Cardiac muscle cell (in vitro differentiated cells and primary cell): ENCODE measurements around the gene DAND5. TPM values are rescaled to one million over a fixed set of nuclear protein-coding genes. Genes with fewer than 3 reads are reported as not detected.

Experiments
- DNase-seq, 2 donors: peaks; one replicate each; pipeline versions ENCODE4 v3.0.0 to v3.0.0-alpha.2; 2010 to 2017; ENCODE audit warnings: low read depth in 1 of 2, low spot score in 1 of 2
- H3K27ac ChIP-seq: fragments of 200-600 bp; sonication (generic); 2 replicates; pipeline ENCODE4 v1.5.1; 2016
- H3K27me3 ChIP-seq: fragments of 200-600 bp; sonication (generic); 2 replicates; pipeline ENCODE4 v1.6.0; 2016; ENCODE audit warnings: control low read depth
- H3K36me3 ChIP-seq: fragments of 200-600 bp; sonication (generic); 2 replicates; pipeline ENCODE4 v1.5.1; 2016; ENCODE audit warnings: control low read depth
- H3K4me1 ChIP-seq: fragments of 200-600 bp; sonication (generic); 2 replicates; pipeline ENCODE4 v1.8.1; 2017; ENCODE audit warnings: low read depth, mild to moderate bottlenecking, mixed run types
- H3K4me3 ChIP-seq: fragments of 200-600 bp; sonication (generic); 2 replicates; pipeline ENCODE4 v1.5.1; 2016; ENCODE audit warnings: mild to moderate bottlenecking
- H3K9me3 ChIP-seq: fragments of 200-600 bp; sonication (generic); 2 replicates; pipeline ENCODE4 v1.5.1; 2017; ENCODE audit warnings: low read depth, mild to moderate bottlenecking, control low read depth
- polyA plus RNA-seq: library from polyadenylated mRNA; unstranded; fragments of >200 nt; fragmentation: Nextera tagmentation; extraction: Ambion mirVana; gene quantifications from 2 replicates; pipeline ENCODE4 v1.2.1, GENCODE V29; 2016
- total RNA-seq: library from RNA; depleted of rRNA; stranded (reverse); fragments of >200 nt; gene quantifications from 2 replicates; pipeline ENCODE4 v1.2.3, GENCODE V29; 2016
- TF ChIP-seq, protein P1 (sequence below): IDR thresholded peaks from 2 replicates; pipeline ENCODE4 v1.5.1; 2012; ENCODE audit warnings: low read depth, mild to moderate bottlenecking, low read length

DAND5 gene
- total and polyA plus RNA-seq, 2 experiments from 2014 or later: 0.07 TPM; not detected in 1

DNA sequence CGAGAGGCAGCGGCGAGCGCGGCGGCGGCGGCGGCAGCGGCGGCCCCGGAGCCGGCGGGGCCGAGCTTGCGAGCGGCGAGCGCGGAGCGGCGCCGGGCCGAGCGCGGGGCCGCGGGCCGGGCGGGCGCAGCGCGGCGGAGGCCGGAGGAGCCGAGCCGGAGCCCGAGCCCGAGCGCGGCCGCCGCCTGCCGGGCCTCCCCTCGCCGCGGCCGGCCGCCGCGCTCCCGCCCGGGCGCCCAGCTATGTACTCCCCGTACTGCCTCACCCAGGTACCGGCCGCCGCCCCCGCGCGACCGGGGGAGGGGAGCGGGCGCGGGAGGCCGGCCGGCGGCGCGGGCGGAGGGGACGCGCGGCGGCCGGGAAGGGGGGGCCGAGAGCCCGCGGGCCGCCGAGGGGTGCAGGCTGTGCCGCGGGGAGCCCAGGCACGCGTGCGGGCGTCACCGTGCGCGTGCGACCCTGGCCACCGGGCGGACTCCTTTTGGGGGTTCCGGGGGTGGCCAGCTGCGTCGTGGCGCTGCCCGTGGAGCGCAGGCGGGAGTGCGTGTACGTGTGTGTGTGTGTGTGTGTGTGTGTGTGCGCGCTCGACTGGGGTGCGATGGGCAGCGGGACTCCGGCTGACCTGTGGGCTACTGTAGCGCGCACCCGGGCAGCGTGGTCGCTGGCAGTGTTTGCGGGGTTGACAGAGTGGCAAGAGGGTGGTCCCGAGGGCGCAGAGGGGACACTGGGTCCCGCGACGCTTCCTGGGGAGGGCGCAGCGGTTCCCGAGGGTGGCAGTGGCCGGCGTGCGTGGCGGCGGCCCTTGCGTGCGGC is 26.4 kb downstream of the DAND5 start:
- Histone ChIP-seq H3K9me3 (no peaks in the 10 kb centered on the region), H3K27ac (no peak overlapping the region), H3K4me3 (peak overlapping the region; percentile 26), H3K4me1 (no peaks in the 10 kb centered on the region), H3K27me3 (peaks cover 96% of the 10 kb centered on the region), H3K36me3 (no peaks in the 10 kb centered on the region)
- peak in 1 of 2 donors; percentile 48 for DNase-seq
- TF ChIP-seq, protein P1, sequence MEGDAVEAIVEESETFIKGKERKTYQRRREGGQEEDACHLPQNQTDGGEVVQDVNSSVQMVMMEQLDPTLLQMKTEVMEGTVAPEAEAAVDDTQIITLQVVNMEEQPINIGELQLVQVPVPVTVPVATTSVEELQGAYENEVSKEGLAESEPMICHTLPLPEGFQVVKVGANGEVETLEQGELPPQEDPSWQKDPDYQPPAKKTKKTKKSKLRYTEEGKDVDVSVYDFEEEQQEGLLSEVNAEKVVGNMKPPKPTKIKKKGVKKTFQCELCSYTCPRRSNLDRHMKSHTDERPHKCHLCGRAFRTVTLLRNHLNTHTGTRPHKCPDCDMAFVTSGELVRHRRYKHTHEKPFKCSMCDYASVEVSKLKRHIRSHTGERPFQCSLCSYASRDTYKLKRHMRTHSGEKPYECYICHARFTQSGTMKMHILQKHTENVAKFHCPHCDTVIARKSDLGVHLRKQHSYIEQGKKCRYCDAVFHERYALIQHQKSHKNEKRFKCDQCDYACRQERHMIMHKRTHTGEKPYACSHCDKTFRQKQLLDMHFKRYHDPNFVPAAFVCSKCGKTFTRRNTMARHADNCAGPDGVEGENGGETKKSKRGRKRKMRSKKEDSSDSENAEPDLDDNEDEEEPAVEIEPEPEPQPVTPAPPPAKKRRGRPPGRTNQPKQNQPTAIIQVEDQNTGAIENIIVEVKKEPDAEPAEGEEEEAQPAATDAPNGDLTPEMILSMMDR: no peak

DNA sequence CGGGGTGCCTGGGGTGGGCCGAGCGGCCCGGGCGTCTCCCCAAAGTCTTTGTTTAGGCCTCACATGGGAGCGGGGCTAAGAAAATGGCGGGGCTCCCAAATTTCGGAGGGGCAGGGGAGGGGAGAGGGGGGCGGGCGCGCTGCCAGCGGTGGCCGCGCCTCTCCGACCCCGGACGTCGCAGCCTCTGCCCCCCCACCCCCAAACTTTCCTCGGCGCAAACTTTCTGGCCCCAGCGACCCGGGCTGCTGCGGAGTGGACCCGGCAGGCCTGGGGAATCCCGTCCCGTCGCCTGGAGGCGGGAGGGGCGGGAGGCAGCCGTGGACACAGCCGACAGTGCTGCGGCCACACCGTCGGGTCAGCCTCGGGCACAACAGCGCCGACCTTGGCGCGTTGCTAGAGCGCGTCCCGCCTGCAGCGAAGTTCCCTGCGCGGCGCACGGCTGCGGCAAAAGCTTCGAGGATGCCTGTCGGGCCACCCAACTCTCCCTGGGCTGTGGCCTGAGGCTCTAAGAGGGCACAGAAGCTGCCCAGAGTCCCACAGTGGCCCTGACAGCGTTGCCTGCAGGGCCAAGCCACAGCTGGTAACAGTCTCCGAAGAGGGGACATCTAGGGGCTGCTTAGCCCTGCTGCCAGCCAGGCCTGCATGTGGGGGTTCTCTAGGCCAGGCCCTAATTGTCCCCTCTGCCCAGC is 27.2 kb downstream of the DAND5 start:
- Histone ChIP-seq H3K4me3 (peak overlapping the region; percentile 26), H3K4me1 (no peaks in the 10 kb centered on the region), H3K27ac (no peak overlapping the region), H3K9me3 (no peaks in the 10 kb centered on the region), H3K36me3 (no peaks in the 10 kb centered on the region), H3K27me3 (peaks cover 96% of the 10 kb centered on the region)
- peak in 1 of 2 donors; percentile 47 for DNase-seq
- TF ChIP-seq, protein P1: no peak

DNA sequence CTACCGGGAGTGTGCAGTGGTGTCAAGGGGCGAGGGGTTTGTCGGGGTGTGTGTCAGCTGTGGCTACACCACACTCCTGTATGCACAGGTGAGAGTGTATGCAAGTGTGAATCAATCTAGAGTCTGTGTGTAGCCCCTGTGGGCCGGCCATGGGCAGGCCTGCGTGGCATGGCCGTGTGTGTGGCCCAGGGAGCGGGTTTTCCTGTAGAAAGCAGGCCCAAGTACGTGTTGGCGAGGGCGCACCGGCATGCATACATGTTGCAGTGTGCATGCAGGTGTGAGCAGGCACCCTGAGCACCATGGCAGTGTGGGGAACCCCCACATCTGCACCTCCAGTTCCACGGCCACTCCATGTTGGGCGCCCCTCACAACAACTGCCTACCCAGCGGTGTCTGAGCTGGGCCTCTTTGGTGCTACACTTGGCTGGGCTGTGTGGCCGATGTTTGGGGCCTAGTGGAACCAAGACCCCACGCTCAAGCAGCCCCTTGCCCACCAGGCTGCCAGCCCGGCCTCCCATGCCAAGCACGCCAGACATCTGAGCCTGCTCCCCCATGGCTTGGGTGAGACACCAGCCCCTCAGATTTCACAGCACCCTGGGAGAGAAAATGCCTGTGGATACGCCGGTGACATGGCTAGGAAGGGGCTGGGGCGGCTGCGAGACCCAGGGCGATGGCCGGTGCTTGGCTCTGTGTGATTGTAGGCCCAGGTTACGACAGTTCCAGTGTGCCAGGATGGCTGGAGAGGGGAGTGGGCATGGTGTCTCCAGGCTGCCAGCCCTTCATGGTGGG is 28.0 kb downstream of the DAND5 start:
- TF ChIP-seq, protein P1: no peak
- Histone ChIP-seq H3K27me3 (peaks cover 96% of the 10 kb centered on the region), H3K4me3 (no peak overlapping the region), H3K36me3 (no peaks in the 10 kb centered on the region), H3K9me3 (no peaks in the 10 kb centered on the region), H3K4me1 (no peaks in the 10 kb centered on the region), H3K27ac (no peak overlapping the region)
- DNase-seq: no peak

DNA sequence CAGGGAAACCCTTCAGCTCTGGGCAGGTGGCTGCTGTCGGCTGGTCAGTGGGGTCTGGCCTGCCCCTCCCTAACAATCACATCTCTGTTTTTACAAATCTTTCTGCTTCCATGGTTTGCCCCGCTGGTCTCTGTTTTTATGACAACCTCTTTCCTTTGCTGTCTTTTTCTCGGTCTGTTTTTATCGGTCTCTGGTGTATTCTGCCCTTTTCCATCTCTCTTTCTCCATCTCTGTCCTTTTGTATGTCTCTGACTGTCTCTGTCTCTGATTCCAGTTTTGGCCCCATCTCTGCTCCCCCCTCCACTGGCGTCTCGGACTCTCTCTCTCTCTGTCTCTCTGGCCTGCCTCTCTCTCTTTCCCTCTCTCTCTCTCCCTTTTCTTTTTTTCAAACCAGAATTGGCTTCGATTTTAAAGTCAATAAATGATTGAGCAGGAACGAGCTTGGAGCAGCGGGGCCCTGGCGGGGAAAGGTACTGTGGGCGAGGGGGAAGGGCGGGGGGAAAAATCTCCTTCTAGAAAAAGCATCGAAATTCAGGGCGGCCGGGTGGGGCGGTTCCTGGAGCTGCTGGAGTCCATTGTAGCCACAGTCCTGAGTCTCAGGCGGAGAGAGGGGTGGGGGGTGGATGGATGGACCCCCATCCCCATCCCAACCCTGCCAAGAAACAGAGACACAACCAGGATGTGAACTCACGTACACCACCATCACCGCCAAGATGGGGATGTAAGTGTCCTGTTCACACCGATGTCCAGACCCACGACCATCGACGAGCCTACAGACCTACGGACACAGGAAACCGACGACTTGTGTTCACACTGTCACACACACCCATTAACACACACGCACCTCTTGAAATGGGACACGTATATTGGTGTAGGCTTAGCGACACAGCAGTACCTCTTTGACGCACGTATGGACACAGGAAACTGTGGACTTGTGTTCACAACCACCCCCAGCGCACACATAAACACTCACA is 28.9 kb downstream of the DAND5 start:
- Histone ChIP-seq H3K9me3 (no peaks in the 10 kb centered on the region), H3K4me3 (no peak overlapping the region), H3K36me3 (no peaks in the 10 kb centered on the region), H3K27me3 (peaks cover 96% of the 10 kb centered on the region), H3K27ac (no peak overlapping the region), H3K4me1 (no peaks in the 10 kb centered on the region)
- DNase-seq: no peak
- TF ChIP-seq, protein P1: no peak

DNA sequence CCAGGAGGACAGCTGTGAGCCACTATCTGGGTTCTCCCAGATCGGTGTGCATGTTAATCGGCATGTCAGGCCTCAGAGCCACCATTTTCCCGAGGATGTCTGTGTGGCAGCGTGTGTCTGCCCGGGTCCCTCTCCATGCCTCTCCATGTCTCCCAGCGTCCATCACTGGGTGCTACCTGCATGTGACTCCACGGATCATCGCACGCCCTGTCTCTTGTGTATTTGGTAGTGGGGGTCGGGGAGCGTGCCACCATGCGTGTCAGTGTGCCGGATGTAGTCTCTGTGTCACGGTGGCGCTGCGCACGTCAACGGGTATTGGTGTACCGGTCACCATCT is 31.8 kb downstream of the DAND5 start:
- TF ChIP-seq, protein P1: no peak
- Histone ChIP-seq H3K9me3 (no peaks in the 10 kb centered on the region), H3K27me3 (peaks cover 100% of the 10 kb centered on the region), H3K4me3 (no peak overlapping the region), H3K36me3 (no peaks in the 10 kb centered on the region), H3K27ac (no peak overlapping the region), H3K4me1 (no peaks in the 10 kb centered on the region)
- no peak for DNase-seq
